ENCODE measurements around the gene NAV2.

- TF ChIP-seq EP300 (IDR thresholded peaks at IDR 0.05) (no peak), CTCF (IDR thresholded peaks at IDR 0.05) (no peak), POLR2A (IDR thresholded peaks at IDR 0.05) (no peak), POLR2AphosphoS5 (IDR thresholded peaks at IDR 0.05) (no peak)
Measured at GRCh38 chr11:20103281-20103680, 390.6 kb downstream of the NAV2 start.
